Urinary bladder (tissue), 4 donors: ENCODE measurements around the gene PCGF5. TPM values are rescaled to one million over a fixed set of nuclear protein-coding genes. Genes with fewer than 3 reads are reported as not detected.
"Not testable (repeated sequence)": the region's sequence is repeated elsewhere in the genome, so short reads cannot be mapped to it uniquely, and the experiment has no call there.

ENCODE experiments used
- DNase-seq: peaks from one replicate; pipeline ENCODE4 v3.0.0-alpha.2; 2015; ENCODE audit errors: extremely low spot score
- H3K27ac ChIP-seq: one replicate; pipeline ENCODE4 v1.5.1; 2013; ENCODE audit warnings: low read depth, mild to moderate bottlenecking, moderate library complexity
- H3K36me3 ChIP-seq: one replicate; pipeline ENCODE4 v1.6.1; 2013; ENCODE audit warnings: mild to moderate bottlenecking, moderate library complexity; ENCODE audit not compliant: insufficient read depth
- H3K4me1 ChIP-seq: one replicate; pipeline ENCODE4 v1.6.1; 2013; ENCODE audit warnings: mild to moderate bottlenecking, moderate library complexity; ENCODE audit not compliant: insufficient read depth
- H3K4me3 ChIP-seq: one replicate; pipeline ENCODE4 v1.5.1; 2013; ENCODE audit warnings: low read depth, low read length
- WGBS: extraction: QIAGEN DNeasy Blood & Tissue Kit; methylation state at CpG from one replicate; pipeline ENCODE4 v1.1.7; 2013; 5-methylcytosine and 5-hydroxymethylcytosine counted together
- polyA plus RNA-seq: library from polyadenylated mRNA; stranded (reverse); fragments of 200-250 nt; gene quantifications from one replicate; pipeline ENCODE4 v1.2.3, GENCODE V29; 2013
- total RNA-seq: library from RNA; depleted of rRNA; stranded (reverse); fragments of >200 nt; gene quantifications from one replicate; pipeline ENCODE4 v1.2.3, GENCODE V29; 2014
- donor health status: healthy with polysubstance abuse.
- donor health status: healthy.

Gene PCGF5
- total and polyA plus RNA-seq, 2 donors = 20.3 to 51.2 TPM

DNA sequence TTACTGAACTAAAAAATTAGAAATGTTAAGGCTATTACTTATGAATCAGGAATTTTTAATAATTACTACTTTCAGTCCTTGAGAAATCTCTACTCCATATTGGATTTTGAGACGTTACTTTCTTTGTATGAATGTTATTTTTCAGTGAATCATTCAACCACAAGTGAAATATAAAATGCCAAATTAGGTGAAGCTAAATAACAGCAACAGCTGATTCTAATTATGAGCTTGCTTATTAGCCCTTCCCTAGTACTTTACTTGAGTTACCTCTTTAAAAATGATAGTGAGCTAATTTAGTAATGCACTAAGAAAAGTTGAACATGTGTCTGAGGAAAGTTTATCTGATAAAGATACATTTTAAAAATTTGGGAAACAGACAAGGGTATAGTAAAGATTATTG lies 51.4 kb downstream of the PCGF5 start:
- no peaks in the 10 kb centered on the region for H3K4me1 ChIP-seq
- H3K4me3 ChIP-seq = no peak overlapping the region
- WGBS = 86% methylated on average over 1 of the region's 1 CpG
- H3K36me3 ChIP-seq = no peaks in the 10 kb centered on the region
- DNase-seq = no peak
- H3K27ac ChIP-seq = no peak overlapping the region

DNA sequence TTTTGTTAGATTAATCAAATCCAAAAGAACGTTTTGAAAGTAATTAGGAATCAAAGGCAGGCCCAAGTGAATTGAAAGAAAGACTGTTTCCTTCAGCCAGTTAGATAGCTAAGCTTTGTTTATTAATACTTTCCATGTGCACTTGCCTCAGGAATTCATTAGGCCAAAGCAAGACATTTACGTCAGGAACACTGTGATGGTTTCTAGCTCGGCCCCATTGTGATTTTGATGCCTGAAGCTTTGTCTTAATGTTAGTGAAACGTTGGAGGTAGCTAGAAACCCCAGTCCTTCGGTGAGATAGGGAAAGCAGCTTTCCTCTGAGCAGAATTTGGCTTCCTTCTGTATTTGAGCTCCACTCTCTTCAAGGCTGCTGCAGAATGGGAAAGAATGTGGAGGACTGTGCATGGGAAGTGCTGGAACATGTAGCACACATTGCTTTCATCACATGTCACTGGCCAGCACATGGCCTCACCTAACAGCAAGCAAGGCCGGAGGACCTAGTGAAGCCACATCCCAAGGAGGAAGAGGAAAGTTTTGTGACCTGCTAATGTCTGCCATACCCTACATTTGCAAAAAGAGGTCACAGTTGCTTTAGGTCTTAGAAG lies 64.1 kb downstream of the PCGF5 start:
- DNase-seq = no peak
- peaks cover 2% of the 10 kb centered on the region for H3K4me1 ChIP-seq
- H3K36me3 ChIP-seq = no peaks in the 10 kb centered on the region
- 29% methylated on average over 6 of the region's 6 CpGs for WGBS
- no peak overlapping the region for H3K27ac ChIP-seq
- H3K4me3 ChIP-seq = no peak overlapping the region

DNA sequence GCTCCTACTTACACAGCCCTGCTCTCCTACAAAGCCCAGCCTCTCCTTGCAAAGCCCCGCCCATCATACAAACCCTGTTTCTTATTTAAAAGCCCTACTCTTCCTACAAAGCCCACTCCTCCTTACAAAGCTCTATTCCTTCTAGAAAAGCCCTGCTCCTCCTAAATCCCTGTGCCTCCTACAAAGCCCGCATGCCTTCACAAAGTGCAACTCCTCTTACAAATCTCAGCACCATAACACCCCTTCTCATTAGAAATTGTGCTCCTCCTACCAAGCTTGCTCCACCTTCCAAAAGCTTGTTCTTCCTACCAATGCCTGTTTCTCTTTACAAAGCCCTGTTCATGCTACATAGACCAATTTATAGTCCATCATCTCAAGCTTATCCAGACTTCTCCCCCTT lies 66.1 kb downstream of the PCGF5 start:
- Histone ChIP-seq H3K4me1 (peaks cover 2% of the 10 kb centered on the region), H3K36me3 (no peaks in the 10 kb centered on the region), H3K4me3 (no peak overlapping the region), H3K27ac (no peak overlapping the region)
- DNase-seq = no peak
- 85% methylated on average over 2 of the region's 2 CpGs for WGBS

- Histone ChIP-seq H3K36me3 (no peaks in the 10 kb centered on the region), H3K4me3 (no peak overlapping the region), H3K27ac (no peak overlapping the region), H3K4me1 (peaks cover 2% of the 10 kb centered on the region)
- 63% methylated on average over 4 of the region's 4 CpGs for WGBS
- no peak for DNase-seq
Observed at GRCh38 chr10:91287276-91287675, 66.8 kb downstream of the PCGF5 start.

GRCh38 chr10:91287912-91288311 lies 67.4 kb downstream of the PCGF5 start:
- Histone ChIP-seq H3K27ac (no peak overlapping the region), H3K4me3 (no peak overlapping the region), H3K36me3 (no peaks in the 10 kb centered on the region), H3K4me1 (peaks cover 2% of the 10 kb centered on the region)
- no peak for DNase-seq
- 85% methylated on average over 4 of the region's 4 CpGs for WGBS

- no peak for DNase-seq
- 76% methylated on average over 1 of the region's 1 CpG for WGBS
- Histone ChIP-seq H3K36me3 (no peaks in the 10 kb centered on the region), H3K27ac (no peak overlapping the region), H3K4me1 (peaks cover 2% of the 10 kb centered on the region), H3K4me3 (no peak overlapping the region)
Observed at GRCh38 chr10:91289305-91289704, 68.8 kb downstream of the PCGF5 start.

GRCh38 chr10:91290607-91291006 lies 70.1 kb downstream of the PCGF5 start:
- no peak overlapping the region for H3K4me3 ChIP-seq
- 79% methylated on average over 5 of the region's 5 CpGs for WGBS
- no peak for DNase-seq
- H3K4me1 ChIP-seq = peaks cover 2% of the 10 kb centered on the region
- H3K36me3 ChIP-seq = no peaks in the 10 kb centered on the region
- no peak overlapping the region for H3K27ac ChIP-seq

- no peaks in the 10 kb centered on the region for H3K4me1 ChIP-seq
- DNase-seq = no peak
- no peak overlapping the region for H3K4me3 ChIP-seq
- no peak overlapping the region for H3K27ac ChIP-seq
- WGBS = 75% methylated on average over 3 of the region's 3 CpGs
- H3K36me3 ChIP-seq = no peaks in the 10 kb centered on the region
Observed at GRCh38 chr10:91294134-91294906, 73.9 kb downstream of the PCGF5 start.

DNA sequence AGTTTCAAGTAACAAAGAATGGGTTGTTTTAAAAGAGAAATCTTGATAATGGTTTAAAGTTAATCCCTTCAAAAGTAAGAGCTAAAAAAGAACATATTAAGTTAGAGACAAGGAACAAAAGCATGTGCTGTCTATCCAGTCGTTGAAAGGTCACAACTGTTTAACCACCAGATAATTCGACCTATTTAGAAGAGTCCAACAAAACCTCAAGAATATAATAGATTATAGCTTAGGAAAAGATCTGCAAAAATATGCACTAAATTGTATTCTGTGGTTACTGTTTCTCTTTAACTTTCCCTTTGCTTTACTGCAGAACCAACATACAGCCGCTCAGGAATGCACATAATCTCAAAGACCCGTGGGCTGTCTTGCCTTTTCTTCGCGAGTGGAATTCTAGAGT lies 74.9 kb downstream of the PCGF5 start:
- 81% methylated on average over 6 of the region's 6 CpGs for WGBS
- H3K27ac ChIP-seq = no peak overlapping the region
- no peak overlapping the region for H3K4me3 ChIP-seq
- no peaks in the 10 kb centered on the region for H3K36me3 ChIP-seq
- H3K4me1 ChIP-seq = no peaks in the 10 kb centered on the region
- DNase-seq = no peak

- no peak for DNase-seq
- 43% methylated on average over 2 of the region's 2 CpGs for WGBS
- Histone ChIP-seq H3K4me3 (no peak overlapping the region), H3K4me1 (no peaks in the 10 kb centered on the region), H3K36me3 (no peaks in the 10 kb centered on the region), H3K27ac (no peak overlapping the region)
Observed at GRCh38 chr10:91296471-91296870, 76.0 kb downstream of the PCGF5 start.

DNA sequence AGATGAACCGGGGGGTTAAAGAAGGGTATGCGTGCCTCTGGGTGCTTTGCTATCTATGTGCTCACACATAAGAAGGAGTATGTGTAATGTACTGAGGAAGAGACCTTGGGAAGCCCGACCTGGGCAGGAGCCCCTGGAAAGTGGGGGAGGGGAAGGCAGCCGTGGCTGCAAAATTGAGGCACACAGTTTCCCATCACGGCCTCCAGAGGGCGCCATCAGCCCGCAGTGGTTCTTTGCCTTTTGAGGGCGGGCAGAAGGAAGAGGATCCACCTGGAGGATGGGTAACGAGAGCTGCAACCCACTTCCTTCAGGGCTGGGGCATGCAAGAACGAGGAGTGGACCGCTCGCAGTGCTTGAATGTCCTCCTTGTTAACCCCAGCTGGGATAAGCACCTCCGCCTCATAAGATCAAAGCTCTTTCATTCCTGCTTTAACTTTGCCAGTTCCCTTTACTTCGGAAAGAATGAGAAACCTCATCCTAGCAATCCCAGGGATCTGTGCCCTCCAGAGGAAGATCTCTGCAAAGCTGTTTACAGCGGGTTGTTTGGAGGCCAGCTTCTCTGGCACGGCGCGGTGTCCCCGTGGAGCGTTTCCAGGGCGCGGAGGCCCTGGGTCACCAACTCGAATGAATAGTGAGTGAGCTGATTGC lies 77.9 kb downstream of the PCGF5 start:
- WGBS = 4% methylated on average over 23 of the region's 23 CpGs
- Histone ChIP-seq H3K36me3 (no peaks in the 10 kb centered on the region), H3K4me3 (no peak overlapping the region), H3K4me1 (no peaks in the 10 kb centered on the region), H3K27ac (no peak overlapping the region)
- peak; percentile 48 for DNase-seq

- Histone ChIP-seq H3K4me3 (no peak overlapping the region), H3K4me1 (no peaks in the 10 kb centered on the region), H3K27ac (no peak overlapping the region), H3K36me3 (no peaks in the 10 kb centered on the region)
- WGBS = 78% methylated on average over 1 of the region's 1 CpG
- DNase-seq = no peak
Observed at GRCh38 chr10:91299999-91300575, 79.6 kb downstream of the PCGF5 start.

GRCh38 chr10:91302946-91303345 lies 82.5 kb downstream of the PCGF5 start:
- H3K4me3 ChIP-seq, H3K4me1 ChIP-seq, DNase-seq, H3K27ac ChIP-seq, H3K36me3 ChIP-seq: not testable (repeated sequence)
- WGBS = 55% methylated on average over 3 of the region's 3 CpGs

GRCh38 chr10:91305979-91306378 lies 85.5 kb downstream of the PCGF5 start:
- not testable (repeated sequence) for H3K36me3 ChIP-seq, H3K4me1 ChIP-seq, H3K27ac ChIP-seq, DNase-seq, H3K4me3 ChIP-seq
- WGBS = 67% methylated on average over 7 of the region's 7 CpGs
